ENCODE results near the gene DSG2.

DSG2 gene

DNA sequence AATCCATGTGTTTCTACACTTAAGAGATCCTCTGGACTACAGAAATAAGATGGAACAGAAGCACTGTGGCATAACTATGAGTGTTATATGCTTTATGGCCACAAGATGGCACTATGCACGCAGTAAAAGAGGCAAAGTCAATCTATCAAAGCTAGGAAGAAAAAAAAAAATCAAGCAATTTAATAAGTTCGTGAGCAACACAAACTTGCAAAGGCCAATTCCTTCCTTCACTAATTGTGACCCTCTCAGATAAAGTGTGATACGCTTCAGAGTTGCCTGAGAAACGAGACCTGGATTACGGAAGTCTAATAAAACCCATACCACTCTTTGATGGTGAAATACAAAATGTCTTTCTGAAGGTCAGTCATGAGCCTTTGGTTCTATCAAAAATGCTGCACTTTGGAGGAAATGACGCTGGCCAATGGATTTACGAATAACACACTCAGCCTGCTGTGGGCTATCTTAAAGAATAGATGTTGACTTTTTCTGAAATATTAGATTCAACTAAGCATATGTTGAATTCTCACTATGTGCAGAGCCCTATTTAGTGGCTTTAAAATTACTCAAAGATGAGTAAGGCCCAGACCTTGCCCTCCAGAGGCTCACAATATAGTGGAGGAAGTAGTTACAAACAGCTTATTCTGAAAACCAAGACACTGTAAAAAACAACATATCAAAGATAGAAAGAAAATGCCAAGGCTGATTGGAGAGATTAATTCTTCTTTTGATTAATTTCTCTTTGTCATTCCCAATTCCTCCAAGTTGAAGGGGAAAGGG is 58.2 kb downstream of the DSG2 start:
- DNase-seq (ENCODE audit: low read depth) = peak; percentile 35

- no peak for DNase-seq (ENCODE audit: low read depth)
Measured at GRCh38 chr18:31557446-31557845, 59.5 kb downstream of the DSG2 start.

- no peak for DNase-seq (ENCODE audit: low read depth)
Measured at GRCh38 chr18:31558567-31558966, 60.6 kb downstream of the DSG2 start.

GRCh38 chr18:31562726-31563125 is 64.7 kb downstream of the DSG2 start:
- no peak for DNase-seq (ENCODE audit: low read depth)

GRCh38 chr18:31563778-31564177 is 65.8 kb downstream of the DSG2 start:
- DNase-seq (ENCODE audit: low read depth) = no peak

- no peak for DNase-seq (ENCODE audit: low read depth)
Measured at GRCh38 chr18:31565345-31565744, 67.4 kb downstream of the DSG2 start.

DNA sequence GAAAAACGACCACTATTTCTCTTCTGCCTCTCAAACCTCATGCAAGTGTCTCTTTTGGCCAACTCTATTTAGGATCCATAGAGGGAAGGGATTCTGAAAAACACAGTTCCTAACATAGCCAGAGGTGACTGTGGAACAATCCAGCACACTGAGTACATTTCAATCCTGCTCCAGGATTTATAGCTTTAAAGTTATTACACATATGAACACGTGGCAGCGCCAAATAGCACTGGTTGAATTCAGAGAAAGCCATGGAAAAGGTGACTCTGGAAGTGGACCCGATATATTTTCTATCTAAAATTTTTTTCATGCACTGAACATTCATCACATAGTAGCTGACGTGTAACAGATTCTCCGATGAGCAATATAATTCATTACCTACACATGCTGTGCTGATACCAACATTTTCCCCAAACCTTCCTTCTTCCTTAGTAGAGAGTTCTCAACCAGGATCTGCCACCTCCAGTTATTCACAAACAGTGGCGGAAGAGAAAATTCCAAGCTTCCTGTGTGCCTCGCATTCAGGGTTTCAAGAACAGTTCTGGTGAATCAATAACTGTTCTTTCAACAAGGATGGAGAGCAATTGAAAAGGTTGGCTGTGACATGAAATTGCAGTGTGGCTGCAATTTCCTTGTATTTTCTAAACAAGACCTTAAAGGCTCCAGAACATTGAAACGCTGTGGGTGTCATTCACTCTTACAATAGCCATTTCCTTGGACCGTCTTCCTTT is 68.0 kb downstream of the DSG2 start:
- no peak for DNase-seq (ENCODE audit: low read depth)

- DNase-seq (ENCODE audit: low read depth) = no peak
Measured at GRCh38 chr18:31566576-31567306, 68.8 kb downstream of the DSG2 start.

GRCh38 chr18:31572368-31572767 is 74.4 kb downstream of the DSG2 start:
- no peak for DNase-seq (ENCODE audit: low read depth)

DNA sequence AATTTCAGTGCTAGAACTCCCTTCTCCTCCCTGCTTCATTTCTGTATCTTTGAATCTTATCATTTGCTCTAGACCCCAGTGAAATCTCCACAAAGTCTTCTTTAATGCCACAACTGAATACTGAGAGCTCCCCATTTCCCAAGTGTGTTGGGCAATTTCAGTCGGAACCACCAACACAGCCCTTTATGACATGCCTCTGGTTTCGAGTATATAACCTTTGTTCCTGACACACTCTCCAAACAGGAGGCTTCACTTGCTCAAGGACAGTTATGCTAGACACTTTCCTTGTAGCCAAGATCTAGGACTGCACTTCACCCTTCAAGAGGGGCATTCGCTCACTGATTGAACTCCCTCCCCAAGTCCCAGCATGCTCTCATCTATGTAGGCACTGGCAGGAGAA is 75.1 kb downstream of the DSG2 start:
- no peak for DNase-seq (ENCODE audit: low read depth)

DNA sequence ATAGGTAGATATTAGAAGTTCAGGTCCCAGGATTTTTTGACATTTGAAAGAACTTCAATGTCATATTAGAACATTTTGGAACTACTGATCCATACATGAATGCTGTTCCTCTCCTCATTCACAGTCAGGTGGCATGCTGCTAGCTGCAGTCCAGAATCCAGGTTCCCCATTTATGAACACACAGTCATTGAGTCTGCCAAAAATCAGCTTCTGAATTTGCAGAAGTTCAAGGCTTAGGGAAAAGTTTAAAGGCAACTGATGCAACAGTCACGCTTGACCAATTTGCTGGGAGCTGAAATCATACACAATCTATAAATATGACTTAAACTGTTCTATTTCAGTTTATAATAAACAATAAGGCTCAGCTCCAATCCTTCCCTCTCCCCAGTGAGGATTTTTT is 76.4 kb downstream of the DSG2 start:
- no peak for DNase-seq (ENCODE audit: low read depth)

DNA sequence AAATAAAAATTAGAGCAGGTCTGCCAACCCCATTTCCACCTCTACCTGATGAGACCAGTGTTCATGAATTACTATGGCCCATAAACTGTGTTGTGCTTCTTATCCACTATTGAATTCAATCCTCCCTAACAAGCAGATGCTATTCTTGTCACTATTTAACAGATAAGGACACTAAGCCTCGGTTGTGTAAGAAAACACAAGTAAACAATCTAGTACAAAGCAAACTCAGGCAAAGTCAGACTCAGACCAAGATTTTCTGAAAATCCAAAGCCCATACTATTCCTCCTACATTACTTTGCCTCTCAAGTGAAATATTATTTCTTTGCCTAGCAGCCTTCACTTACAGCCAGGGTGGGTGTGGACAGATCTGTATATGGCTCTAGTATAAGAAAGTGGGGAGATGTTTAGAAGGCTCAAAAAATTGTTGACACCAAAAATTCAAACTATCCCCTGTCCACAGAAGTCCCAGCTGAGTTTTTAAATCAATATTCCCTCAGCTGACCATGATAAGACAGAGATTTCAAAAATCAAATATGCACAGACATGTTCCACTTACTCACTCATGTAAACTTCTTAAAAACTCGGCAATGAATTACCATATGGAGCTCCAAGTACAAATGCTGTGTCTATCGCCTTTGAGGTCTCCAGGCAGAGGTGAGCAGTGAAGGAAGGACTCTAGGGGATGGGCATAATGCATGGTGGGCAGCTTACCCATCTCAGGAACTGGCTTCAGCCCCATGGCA is 77.7 kb downstream of the DSG2 start:
- DNase-seq (ENCODE audit: low read depth) = no peak

DNA sequence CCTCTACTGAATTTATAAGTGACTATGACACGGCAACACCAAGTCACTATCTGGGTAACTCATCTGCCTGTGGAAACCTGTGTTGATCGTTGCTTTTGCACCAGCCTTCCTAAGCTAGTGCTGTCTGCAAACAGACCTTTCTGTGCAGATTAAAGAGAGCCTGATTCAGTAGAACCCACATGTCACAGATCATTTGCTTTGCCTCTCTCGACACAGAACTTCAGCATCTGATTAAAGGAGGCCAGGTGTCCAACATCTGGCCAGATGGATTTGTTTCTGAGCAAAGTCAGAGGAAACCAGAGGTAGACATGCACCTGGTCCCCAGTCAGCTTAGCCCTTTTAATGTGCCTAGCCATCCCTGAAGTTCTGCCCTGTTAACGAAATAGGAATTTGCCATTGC is 78.7 kb downstream of the DSG2 start:
- DNase-seq (ENCODE audit: low read depth) = no peak

- no peak for DNase-seq (ENCODE audit: low read depth)
Measured at GRCh38 chr18:31577195-31577594, 79.2 kb downstream of the DSG2 start.

DNA sequence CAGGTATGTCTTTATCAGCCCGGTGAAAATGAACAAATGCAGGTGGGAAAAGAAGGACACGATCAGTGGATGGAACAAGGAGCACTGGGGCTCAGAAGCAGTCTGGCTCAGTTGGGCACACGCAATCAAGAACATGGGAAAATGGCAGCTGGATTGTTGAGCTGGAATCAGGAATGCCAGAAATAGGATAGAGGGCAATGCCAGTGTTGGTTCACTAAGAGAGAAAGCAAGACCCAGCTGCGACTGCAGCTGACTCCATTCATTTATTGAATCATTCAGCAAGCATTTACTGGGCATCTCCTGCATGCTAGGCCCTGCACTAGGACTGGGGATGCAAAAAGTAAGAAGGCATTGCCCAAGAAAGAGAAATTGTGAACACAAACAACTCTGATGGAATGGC is 80.1 kb downstream of the DSG2 start:
- DNase-seq (ENCODE audit: low read depth) = no peak

DNA sequence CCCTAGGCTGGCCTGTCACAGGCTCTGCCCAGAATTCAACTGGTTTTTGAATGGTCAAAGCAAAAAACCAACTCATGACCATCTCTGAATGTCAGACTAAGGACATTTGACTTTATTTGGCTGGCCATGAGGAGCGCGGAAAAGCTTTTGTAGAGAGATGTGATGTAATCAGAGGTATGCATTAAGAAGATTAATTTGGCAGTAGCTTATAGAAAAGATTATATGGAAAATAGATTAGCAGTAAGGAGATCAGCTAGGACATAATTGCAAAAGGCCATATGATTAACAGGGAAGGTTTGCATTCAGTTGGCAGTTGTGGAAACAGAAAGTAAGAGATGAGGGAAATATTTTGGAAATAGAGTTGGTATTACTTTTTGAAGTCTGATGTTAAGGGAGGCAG is 81.4 kb downstream of the DSG2 start:
- no peak for DNase-seq (ENCODE audit: low read depth)

DNA sequence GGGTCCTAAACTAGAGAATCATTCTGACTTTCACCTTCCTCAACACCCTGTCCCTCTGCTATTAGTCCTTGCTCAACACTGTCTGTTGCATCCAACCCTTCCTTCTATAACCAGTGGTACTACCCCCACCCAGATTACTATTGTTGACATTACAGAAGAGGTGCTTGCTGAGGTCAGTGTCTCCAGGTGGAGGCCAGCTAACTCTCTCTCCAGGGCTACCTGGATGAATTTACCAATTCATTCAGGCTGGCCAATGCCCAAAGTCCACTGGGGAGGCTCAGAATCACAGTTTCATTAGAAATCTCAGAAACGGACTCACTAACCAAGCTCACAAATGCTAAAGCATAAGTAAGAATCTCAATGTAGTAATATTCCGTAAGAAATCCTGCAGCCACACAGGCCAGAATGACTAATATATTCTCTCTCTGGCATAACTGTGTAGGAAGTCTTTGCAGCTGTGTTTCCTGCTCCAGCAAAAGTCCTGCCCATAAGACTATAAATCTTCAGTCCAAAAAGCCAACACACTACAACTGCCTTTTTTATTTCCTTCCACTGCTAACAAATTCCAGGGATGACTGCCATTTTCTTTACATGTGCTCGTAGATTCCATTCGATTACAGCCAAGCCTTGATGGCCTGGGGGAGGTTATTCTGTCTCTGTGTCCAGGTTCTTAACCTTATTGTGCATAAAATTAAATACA is 83.7 kb downstream of the DSG2 start:
- peak; percentile 24 for DNase-seq (ENCODE audit: low read depth)

GRCh38 chr18:31583185-31583854 is 85.3 kb downstream of the DSG2 start:
- no peak for DNase-seq (ENCODE audit: low read depth)

GRCh38 chr18:31585991-31586390 is 88.0 kb downstream of the DSG2 start:
- no peak for DNase-seq (ENCODE audit: low read depth)

- DNase-seq (ENCODE audit: low read depth) = no peak
Measured at GRCh38 chr18:31586616-31587015, 88.6 kb downstream of the DSG2 start.

DNA sequence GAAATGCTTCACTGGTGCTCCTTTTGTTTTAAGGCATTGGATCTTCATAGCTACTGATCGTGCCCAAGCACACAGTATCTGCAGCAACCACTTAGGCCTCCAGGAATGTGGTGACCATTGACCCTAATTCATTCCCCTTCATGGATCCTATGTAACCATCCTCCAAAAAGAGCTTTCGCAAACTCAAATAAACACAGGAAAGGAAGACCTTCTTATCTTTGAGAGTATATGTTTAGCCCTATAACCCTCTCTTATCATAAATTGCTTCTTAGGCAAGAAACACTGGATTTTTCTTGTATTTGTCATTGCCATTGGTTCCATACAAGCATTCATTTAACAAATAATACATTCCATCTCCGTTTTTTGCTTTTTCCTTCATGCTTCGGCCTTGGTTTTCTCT is 89.6 kb downstream of the DSG2 start:
- no peak for DNase-seq (ENCODE audit: low read depth)

Measured in GM04504 (cell line).